K562 treated with DMSO at 1 percent for 24 hours (cell line): Measurements from ENCODE around the gene NDUFV3. TPM values are rescaled to one million over a fixed set of nuclear protein-coding genes. Genes with fewer than 3 reads are reported as not detected.

Experiments used
- total RNA-seq: library from RNA; unstranded; fragments of 300-600 nt; gene quantifications from 2 replicates; pipeline ENCODE4 v1.2.3, GENCODE V29; 2022; ENCODE audit warnings: low read depth; ENCODE audit not compliant: insufficient read depth

NDUFV3 gene
- total RNA-seq: 52.2 and 53.3 TPM in 2 replicates

GRCh38 chr21:42892931-42893755 lies at the start of gene NDUFV3:
NDUFV3 (plus strand) TSS chr21:42893309; CDS start chr21:42893334, 25 bp downstream.

GRCh38 chr21:42878993-42879787 lies 13.9 kb upstream of the NDUFV3 start, which contains the start of gene WDR4:
WDR4 (minus strand) TSS chr21:42879539; CDS start chr21:42879495, 44 bp downstream.

GRCh38 chr21:42925114-42925926 lies 32.2 kb downstream of the NDUFV3 start, which contains the start of gene ERVH48-1:
ERVH48-1 (minus strand) TSS chr21:42925630; CDS start chr21:42919006, 6,624 bp downstream.

Other genes with a start within 250 kb of the NDUFV3 start
- gene PDE9A, start 239.7 kb upstream of the NDUFV3 start, total RNA-seq: 0.15 and 0.23 TPM in 2 replicates
- 16.8 and 22.1 TPM in 2 replicates for gene WDR4, start 13.8 kb upstream of the NDUFV3 start, total RNA-seq
- not detected in 2 replicates for gene ERVH48-1, start 32.3 kb downstream of the NDUFV3 start, total RNA-seq
- 5.7 and 7.3 TPM in 2 replicates for gene PKNOX1, start 81.3 kb downstream of the NDUFV3 start, total RNA-seq
- gene CBS, start 182.5 kb downstream of the NDUFV3 start, total RNA-seq: 287 and 319 TPM in 2 replicates
- 60.5 and 77.0 TPM in 2 replicates for gene U2AF1, start 214.3 kb downstream of the NDUFV3 start, total RNA-seq